Endodermal cell (in vitro differentiated cells): ENCODE data around the gene C1GALT1. TPM values are rescaled to one million over a fixed set of nuclear protein-coding genes. Genes with fewer than 3 reads are reported as not detected.
"Not testable (repeated sequence)": the region's sequence is repeated elsewhere in the genome, so short reads cannot be mapped to it uniquely, and the experiment has no call there.

Source experiments
- DNase-seq: peaks from one replicate; pipeline ENCODE4 v3.0.0-alpha.2; 2017
- H3K27ac ChIP-seq: 2 replicates; pipeline ENCODE4 v1.5.1; 2013; ENCODE audit warnings: mild to moderate bottlenecking, low read depth, low read length, moderate library complexity
- H3K27me3 ChIP-seq: 2 replicates; pipeline ENCODE4 v1.6.1; 2013; ENCODE audit warnings: mild to moderate bottlenecking, low read length, moderate library complexity; ENCODE audit not compliant: insufficient read depth, control insufficient read depth, poor library complexity, severe bottlenecking
- H3K36me3 ChIP-seq: 2 replicates; pipeline ENCODE4 v1.7.0; 2013; ENCODE audit warnings: mild to moderate bottlenecking, low read length, moderate library complexity; ENCODE audit not compliant: control insufficient read depth, insufficient read depth
- H3K4me1 ChIP-seq: one replicate; pipeline ENCODE4 v1.7.0; 2013; ENCODE audit warnings: low read length; ENCODE audit not compliant: control insufficient read depth, insufficient read depth
- H3K4me3 ChIP-seq: 2 replicates; pipeline ENCODE4 v1.5.1; 2013; ENCODE audit warnings: mild to moderate bottlenecking, low read length, moderate library complexity
- H3K9ac ChIP-seq: 2 replicates; pipeline ENCODE4 v1.6.1; 2013; ENCODE audit warnings: mild to moderate bottlenecking, low read length, moderate library complexity; ENCODE audit not compliant: poor library complexity, severe bottlenecking; ENCODE audit errors: extremely low read depth
- H3K9me3 ChIP-seq: 2 replicates; pipeline ENCODE4 v1.6.1; 2013; ENCODE audit warnings: mild to moderate bottlenecking, low read length, moderate library complexity; ENCODE audit not compliant: control insufficient read depth
- H3K27ac Mint-ChIP-seq: 2 replicates; pipeline ENCODE4 v1.8.0; 2020; ENCODE audit warnings: mixed read lengths
- H3K27me3 Mint-ChIP-seq: 2 replicates; pipeline ENCODE4 v1.8.0; 2021; ENCODE audit warnings: mild to moderate bottlenecking, mixed read lengths; ENCODE audit not compliant: insufficient read depth
- H3K36me3 Mint-ChIP-seq: 2 replicates; pipeline ENCODE4 v1.8.0; 2020; ENCODE audit warnings: low read depth, mixed read lengths
- H3K4me1 Mint-ChIP-seq: 2 replicates; pipeline ENCODE4 v1.8.0; 2020; ENCODE audit warnings: mixed read lengths
- H3K4me3 Mint-ChIP-seq: 2 replicates; pipeline ENCODE4 v1.8.0; 2020; ENCODE audit warnings: mild to moderate bottlenecking, moderate library complexity, mixed read lengths
- H3K9me3 Mint-ChIP-seq: 2 replicates; pipeline ENCODE4 v1.8.0; 2020; ENCODE audit warnings: mild to moderate bottlenecking, mixed read lengths
- WGBS, 2 experiments: methylation state at CpG; one replicate each; pipeline versions ENCODE4 v1.1.5 to v1.1.7; 2013; ENCODE audit warnings: missing lambda C conversion rate in 2 of 2, mixed read lengths in 1 of 2; ENCODE audit not compliant: insufficient coverage in 1 of 2, insufficient read length in 1 of 2; 5-methylcytosine and 5-hydroxymethylcytosine counted together
- total RNA-seq, 2 donors: library from RNA; stranded (reverse); fragmentation: NEBNext Ultra II Directional in 1 of 2; extraction: Animal tissue kit (Norgen Biotek cat#: 25700) in 1 of 2; gene quantifications; 2 replicates in 1 of 2; 3 replicates in 1 of 2; pipeline ENCODE4 v1.2.1, GENCODE V29; 2021
- TF ChIP-seq, protein P1 (sequence below): fragments of 200-600 bp; sonication (generic); conservative IDR thresholded peaks from 2 replicates; pipeline ENCODE4 v1.5.0; 2021; ENCODE audit warnings: antibody characterized with exemption, mild to moderate bottlenecking

The C1GALT1 gene
- total RNA-seq, 2 donors from 2014 or later, result 65.7 to 132 TPM

GRCh38 chr7:7191137-7191536 is 8.8 kb downstream of the C1GALT1 start:
- Histone ChIP-seq H3K9me3 (peaks cover 49% of the 10 kb centered on the region), H3K9ac (no peak overlapping the region), H3K4me1 (no peaks in the 10 kb centered on the region), H3K36me3 (peaks cover 49% of the 10 kb centered on the region), H3K27ac (no peak overlapping the region), H3K27me3 (no peaks in the 10 kb centered on the region), H3K4me3 (peak overlapping the region; percentile 17)
- no peak for DNase-seq
- H3K27ac Mint-ChIP-seq, result no peak overlapping the region
- TF ChIP-seq, protein P1, sequence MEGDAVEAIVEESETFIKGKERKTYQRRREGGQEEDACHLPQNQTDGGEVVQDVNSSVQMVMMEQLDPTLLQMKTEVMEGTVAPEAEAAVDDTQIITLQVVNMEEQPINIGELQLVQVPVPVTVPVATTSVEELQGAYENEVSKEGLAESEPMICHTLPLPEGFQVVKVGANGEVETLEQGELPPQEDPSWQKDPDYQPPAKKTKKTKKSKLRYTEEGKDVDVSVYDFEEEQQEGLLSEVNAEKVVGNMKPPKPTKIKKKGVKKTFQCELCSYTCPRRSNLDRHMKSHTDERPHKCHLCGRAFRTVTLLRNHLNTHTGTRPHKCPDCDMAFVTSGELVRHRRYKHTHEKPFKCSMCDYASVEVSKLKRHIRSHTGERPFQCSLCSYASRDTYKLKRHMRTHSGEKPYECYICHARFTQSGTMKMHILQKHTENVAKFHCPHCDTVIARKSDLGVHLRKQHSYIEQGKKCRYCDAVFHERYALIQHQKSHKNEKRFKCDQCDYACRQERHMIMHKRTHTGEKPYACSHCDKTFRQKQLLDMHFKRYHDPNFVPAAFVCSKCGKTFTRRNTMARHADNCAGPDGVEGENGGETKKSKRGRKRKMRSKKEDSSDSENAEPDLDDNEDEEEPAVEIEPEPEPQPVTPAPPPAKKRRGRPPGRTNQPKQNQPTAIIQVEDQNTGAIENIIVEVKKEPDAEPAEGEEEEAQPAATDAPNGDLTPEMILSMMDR, result no peak
- H3K27me3 Mint-ChIP-seq, result no peaks in the 10 kb centered on the region
- H3K4me3 Mint-ChIP-seq, result no peak overlapping the region
- peaks cover 42% of the 10 kb centered on the region for H3K36me3 Mint-ChIP-seq
- H3K9me3 Mint-ChIP-seq, result peaks cover 37% of the 10 kb centered on the region
- WGBS, 2 experiments, result 86 to 97% methylated on average over 1 of the region's 1 CpG
- H3K4me1 Mint-ChIP-seq, result peaks cover 20% of the 10 kb centered on the region

DNA sequence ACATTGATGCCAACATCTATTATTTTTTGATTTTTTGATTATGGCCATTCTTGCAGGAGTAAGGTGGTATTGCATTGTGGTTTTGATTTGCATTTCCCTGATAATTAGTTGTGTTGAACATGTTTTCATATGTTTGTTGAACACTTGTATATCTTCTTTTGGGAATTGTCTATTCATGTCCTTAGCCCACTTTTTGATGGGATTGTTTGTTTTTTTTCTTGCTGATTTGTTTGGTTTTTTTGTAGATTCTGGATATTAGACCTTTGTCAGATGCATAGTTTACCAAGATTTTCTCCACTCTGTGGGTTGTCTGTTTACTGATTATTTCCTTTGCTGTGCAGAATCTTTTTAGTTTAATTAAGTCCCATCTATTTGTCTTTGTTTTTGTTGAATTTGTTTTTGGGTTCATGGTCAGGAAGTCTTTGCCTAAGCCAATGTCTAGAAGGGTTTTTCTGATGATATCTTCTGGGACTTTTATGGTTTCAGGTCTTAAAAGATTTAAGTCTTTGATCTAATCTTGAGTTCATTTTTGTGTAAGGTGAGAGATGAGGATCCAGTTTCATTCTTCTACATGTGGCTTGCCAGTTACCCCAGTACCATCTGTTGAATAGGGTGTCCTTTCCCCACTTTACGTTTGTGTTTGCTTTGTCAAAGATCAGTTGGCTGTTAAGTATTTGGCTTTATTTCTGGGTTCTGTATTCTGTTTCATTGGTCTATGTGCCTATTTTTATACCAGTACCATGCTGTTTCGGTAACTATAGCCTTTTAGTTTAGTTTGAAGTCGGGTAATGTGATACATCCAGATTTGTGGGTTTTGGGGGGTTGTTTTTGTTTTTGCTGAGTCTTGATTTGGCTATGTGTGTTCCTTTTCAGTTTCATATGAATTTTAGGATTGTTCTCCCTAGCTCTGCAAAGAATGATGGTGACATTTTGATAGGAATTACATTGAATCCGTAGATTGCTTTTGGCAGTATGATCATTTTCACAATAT is 10.7 kb downstream of the C1GALT1 start:
- not testable (repeated sequence) for H3K4me3 Mint-ChIP-seq, H3K27ac Mint-ChIP-seq, H3K9ac ChIP-seq, DNase-seq, H3K4me1 ChIP-seq, H3K27me3 Mint-ChIP-seq, H3K27me3 ChIP-seq, H3K27ac ChIP-seq
- WGBS, 2 experiments, result 86 to 94% methylated on average over 1 to 4 of the region's 4 CpGs
- H3K4me3 ChIP-seq, result peak overlapping the region; percentile 17
- peaks cover 58% of the 10 kb centered on the region for H3K36me3 Mint-ChIP-seq
- H3K9me3 Mint-ChIP-seq, result peaks cover 54% of the 10 kb centered on the region
- peaks cover 22% of the 10 kb centered on the region for H3K4me1 Mint-ChIP-seq
- H3K9me3 ChIP-seq, result peaks cover 57% of the 10 kb centered on the region
- H3K36me3 ChIP-seq, result peaks cover 41% of the 10 kb centered on the region

DNA sequence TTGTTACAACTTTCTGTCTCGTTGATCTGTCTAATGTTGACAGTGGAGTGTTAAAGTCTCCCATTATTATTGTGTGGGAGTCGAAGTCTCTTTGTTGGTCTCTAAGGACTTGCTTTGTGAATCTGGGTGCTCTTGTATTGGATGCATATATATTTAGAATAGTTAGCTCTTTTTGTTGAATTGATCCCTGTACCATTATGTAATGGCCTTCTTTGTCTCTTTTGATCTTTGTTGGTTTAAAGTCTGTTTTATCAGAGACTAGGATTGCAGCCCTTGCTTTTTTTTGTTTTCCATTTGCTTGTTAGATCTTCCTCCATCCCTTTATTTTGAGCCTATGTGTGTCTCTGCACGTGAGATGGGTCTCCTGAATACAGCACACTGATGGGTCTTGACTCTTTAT is 17.2 kb downstream of the C1GALT1 start:
- peaks cover 44% of the 10 kb centered on the region for H3K9me3 Mint-ChIP-seq

GRCh38 chr7:7200255-7200654 is 17.9 kb downstream of the C1GALT1 start:
- H3K27me3 Mint-ChIP-seq, H3K4me3 ChIP-seq, H3K27ac Mint-ChIP-seq, H3K4me3 Mint-ChIP-seq, DNase-seq, H3K27ac ChIP-seq, H3K27me3 ChIP-seq, H3K9ac ChIP-seq, H3K4me1 ChIP-seq: not testable (repeated sequence)
- Histone ChIP-seq H3K36me3 (peaks cover 29% of the 10 kb centered on the region), H3K9me3 (peaks cover 47% of the 10 kb centered on the region)
- 89 to 97% methylated on average over 3 of the region's 3 CpGs for WGBS, 2 experiments
- peaks cover 45% of the 10 kb centered on the region for H3K9me3 Mint-ChIP-seq
- H3K36me3 Mint-ChIP-seq, result peaks cover 32% of the 10 kb centered on the region
- H3K4me1 Mint-ChIP-seq, result peaks cover 40% of the 10 kb centered on the region

More for the DNA sequence above, 17.2 kb downstream of the C1GALT1 start:
- H3K36me3 ChIP-seq, result peaks cover 24% of the 10 kb centered on the region
- H3K4me3 Mint-ChIP-seq, H3K9ac ChIP-seq, H3K4me1 ChIP-seq, DNase-seq, H3K27ac ChIP-seq, H3K4me3 ChIP-seq, H3K27ac Mint-ChIP-seq, H3K27me3 Mint-ChIP-seq, H3K27me3 ChIP-seq: not testable (repeated sequence)
- 90% methylated on average over 2 of the region's 3 CpGs; no CpG with 5 or more reads in 1 of the 2 experiments for WGBS, 2 experiments
- H3K9me3 ChIP-seq, result peaks cover 50% of the 10 kb centered on the region
- Mint-ChIP-seq H3K36me3 (peaks cover 35% of the 10 kb centered on the region), H3K4me1 (peaks cover 46% of the 10 kb centered on the region)
